ENCODE results near the gene SLC43A1. TPM values are rescaled to one million over a fixed set of nuclear protein-coding genes. Genes with fewer than 3 reads are reported as not detected.

Gene SLC43A1
- total RNA-seq, 4 donors from 2014 or later: 9.8 to 25.1 (median 18.3) TPM

GRCh38 chr11:57542582-57542981 is 27.1 kb upstream of the SLC43A1 start:
- no peak for TF ChIP-seq CTCF (IDR thresholded peaks at IDR 0.05; ENCODE audit: low read depth)

GRCh38 chr11:57541169-57541568 is 25.7 kb upstream of the SLC43A1 start:
- no peak for TF ChIP-seq CTCF (IDR thresholded peaks at IDR 0.05; ENCODE audit: low read depth)

- no peak for TF ChIP-seq CTCF (IDR thresholded peaks at IDR 0.05; ENCODE audit: low read depth)
Observed at GRCh38 chr11:57539342-57539741, 23.8 kb upstream of the SLC43A1 start.

DNA sequence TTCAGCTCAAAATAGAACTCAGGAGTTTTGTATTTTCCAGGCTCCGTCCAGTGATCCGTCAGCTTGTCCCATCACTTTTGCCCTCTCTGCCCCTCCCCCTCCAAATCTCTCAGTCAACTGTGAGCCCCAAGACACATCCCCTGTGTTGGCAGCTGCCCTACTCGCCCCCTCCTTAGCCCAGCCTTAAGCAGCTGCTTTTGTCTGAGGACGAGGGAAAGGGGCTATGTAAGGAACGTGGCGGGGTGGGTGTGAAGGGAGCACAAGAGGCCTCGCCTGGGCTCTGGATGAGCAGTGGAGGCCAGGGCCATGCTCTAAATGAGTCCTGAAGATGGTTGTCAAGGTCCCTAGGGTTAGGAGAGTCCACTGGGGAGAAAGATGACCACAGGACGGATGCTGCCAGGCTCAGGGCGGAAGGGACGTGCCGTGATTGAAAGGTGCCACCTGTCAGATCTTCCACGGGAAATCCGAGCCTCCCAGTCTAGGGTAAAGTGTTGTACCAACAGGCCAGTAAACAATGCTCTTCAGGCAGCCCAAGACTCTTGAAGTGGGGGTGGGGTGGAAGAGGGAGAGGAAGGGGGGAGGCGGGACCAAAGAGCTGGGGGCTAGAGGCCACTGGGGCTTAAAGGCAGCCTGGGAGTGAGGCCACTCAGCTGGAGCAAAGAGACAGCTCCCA is 21.6 kb upstream of the SLC43A1 start, which contains the start of gene SMTNL1:
SMTNL1 (plus strand) TSS at position 649 of the 673 bp plus-strand sequence. CDS start 5,048 bp downstream, outside the sequence.
- TF ChIP-seq CTCF (IDR thresholded peaks at IDR 0.05; ENCODE audit: low read depth): no peak

- no peak for TF ChIP-seq CTCF (IDR thresholded peaks at IDR 0.05; ENCODE audit: low read depth)
Observed at GRCh38 chr11:57530596-57531507, 15.3 kb upstream of the SLC43A1 start, which contains the start of gene TIMM10. Gene TIMM10, minus strand, starts transcription at chr11:57530754. Its CDS starts 565 bp downstream, at chr11:57530189.

DNA sequence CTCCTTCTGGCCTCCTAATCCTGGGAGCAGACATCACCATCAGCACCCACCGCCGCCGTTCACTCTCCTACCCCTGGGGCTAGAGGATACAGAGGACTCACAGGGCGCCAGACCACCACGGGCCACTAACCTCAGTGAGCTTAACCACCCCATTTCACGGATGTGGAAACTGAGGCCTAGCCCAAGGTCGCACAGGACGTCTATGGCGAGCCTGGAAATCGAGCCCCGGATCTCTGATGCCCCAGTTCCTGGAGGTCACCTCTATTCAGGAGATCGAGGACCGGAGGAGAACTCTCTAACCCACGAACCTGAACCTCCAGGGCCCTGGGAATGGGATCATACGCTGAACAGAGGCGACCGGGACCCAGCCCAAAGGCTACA is 14.7 kb upstream of the SLC43A1 start:
- no peak for TF ChIP-seq CTCF (IDR thresholded peaks at IDR 0.05; ENCODE audit: low read depth)

DNA sequence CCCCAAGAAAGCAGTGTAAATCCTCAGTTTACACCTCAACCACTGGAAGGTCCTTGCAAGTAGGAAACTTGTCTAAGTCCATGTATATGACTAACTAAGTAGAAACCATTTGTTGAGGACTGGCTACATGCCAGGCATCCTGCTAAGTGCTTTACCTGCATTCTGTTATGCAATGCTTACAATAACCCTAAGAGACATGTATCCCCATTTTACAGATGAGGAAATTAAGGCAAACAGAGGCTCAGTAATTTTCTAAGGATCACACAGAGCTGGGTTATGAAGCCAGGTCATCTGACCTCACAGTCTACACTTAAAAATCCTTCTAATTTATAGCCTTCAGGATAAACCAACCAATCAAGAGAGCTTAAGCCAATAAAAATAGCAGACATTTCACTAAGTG is 13.5 kb upstream of the SLC43A1 start:
- no peak for TF ChIP-seq CTCF (IDR thresholded peaks at IDR 0.05; ENCODE audit: low read depth)

Data from subcutaneous adipose tissue (tissue), 4 donors.